ENCODE data around the gene KLF2. TPM values are rescaled to one million over a fixed set of nuclear protein-coding genes. Genes with fewer than 3 reads are reported as not detected.

The KLF2 gene
- total RNA-seq, 1 experiment from 2014 or later = 0.77 TPM

GRCh38 chr19:16373989-16374388 is 49.4 kb downstream of the KLF2 start:
- Histone ChIP-seq H3K4me1 (no peaks in the 10 kb centered on the region), H3K4me3 (ENCODE audit: low read depth, low read length) (no peak overlapping the region), H3K27me3 (replicated peaks; ENCODE audit: control insufficient read depth, insufficient read depth, low read length) (no peaks in the 10 kb centered on the region), H3K36me3 (ENCODE audit: control insufficient read depth, insufficient read depth, low read length) (peaks cover 9% of the 10 kb centered on the region), H3K9me3 (no peaks in the 10 kb centered on the region)
- no peaks in the 10 kb centered on the region for H3K27me3 Mint-ChIP-seq (ENCODE audit: insufficient read depth, unreplicated experiment)
- no TSS peak for BruUV-seq (replicated peaks)
- no peak overlapping the region for H3K4me3 Mint-ChIP-seq (ENCODE audit: unreplicated experiment)
- no peaks in the 10 kb centered on the region for H3K9me3 Mint-ChIP-seq (ENCODE audit: unreplicated experiment)
- H3K4me1 Mint-ChIP-seq (ENCODE audit: low read depth, unreplicated experiment) = no peaks in the 10 kb centered on the region
- peaks cover 36% of the 10 kb centered on the region for H3K36me3 Mint-ChIP-seq (ENCODE audit: insufficient read depth, unreplicated experiment)
- POLR2A ChIA-PET = interaction anchor here (0.6 kb wide), 1 partner anchor 120 kb away, joined by 9 read pairs; no protein-coding TSS in a partner anchor
- intact Hi-C loops (cut with micrococcal nuclease; ENCODE audit: unreplicated experiment) = no loop called here
- no peak for TF ChIP-seq CTCF (IDR thresholded peaks at IDR 0.05; ENCODE audit: insufficient read depth in 1 of 2, low read depth in 1 of 2, low read length in 1 of 2, severe bottlenecking in 1 of 2, unreplicated experiment in 1 of 2)
- no peak for DNase-seq
- no peak overlapping the region for H3K27ac Mint-ChIP-seq (ENCODE audit: unreplicated experiment)
- CTCF ChIA-PET = no interaction called here

- peaks cover 36% of the 10 kb centered on the region for H3K36me3 Mint-ChIP-seq (ENCODE audit: insufficient read depth, unreplicated experiment)
- H3K4me1 Mint-ChIP-seq (ENCODE audit: low read depth, unreplicated experiment) = no peaks in the 10 kb centered on the region
- ChIA-PET POLR2A (no interaction called here), CTCF (no interaction called here)
- H3K36me3 ChIP-seq (ENCODE audit: control insufficient read depth, insufficient read depth, low read length) = peaks cover 9% of the 10 kb centered on the region
- no peak overlapping the region for H3K4me3 ChIP-seq (ENCODE audit: low read depth, low read length)
- H3K9me3 Mint-ChIP-seq (ENCODE audit: unreplicated experiment) = no peaks in the 10 kb centered on the region
- DNase-seq = no peak
- H3K4me1 ChIP-seq = no peaks in the 10 kb centered on the region
- H3K9me3 ChIP-seq = no peaks in the 10 kb centered on the region
- TF ChIP-seq CTCF (IDR thresholded peaks at IDR 0.05; ENCODE audit: insufficient read depth in 1 of 2, low read depth in 1 of 2, low read length in 1 of 2, severe bottlenecking in 1 of 2, unreplicated experiment in 1 of 2) = no peak
- no TSS peak for BruUV-seq (replicated peaks)
- no peaks in the 10 kb centered on the region for H3K27me3 ChIP-seq (replicated peaks; ENCODE audit: control insufficient read depth, insufficient read depth, low read length)
- no peak overlapping the region for H3K27ac Mint-ChIP-seq (ENCODE audit: unreplicated experiment)
- H3K4me3 Mint-ChIP-seq (ENCODE audit: unreplicated experiment) = no peak overlapping the region
- intact Hi-C loops (cut with micrococcal nuclease; ENCODE audit: unreplicated experiment) = no loop called here
- no peaks in the 10 kb centered on the region for H3K27me3 Mint-ChIP-seq (ENCODE audit: insufficient read depth, unreplicated experiment)
Observed at GRCh38 chr19:16374436-16374835, 49.8 kb downstream of the KLF2 start.

GRCh38 chr19:16375157-16375935 is 50.7 kb downstream of the KLF2 start:
- no peak for DNase-seq
- no peak for TF ChIP-seq CTCF (IDR thresholded peaks at IDR 0.05; ENCODE audit: insufficient read depth in 1 of 2, low read depth in 1 of 2, low read length in 1 of 2, severe bottlenecking in 1 of 2, unreplicated experiment in 1 of 2)
- Histone ChIP-seq H3K4me3 (ENCODE audit: low read depth, low read length) (no peak overlapping the region), H3K4me1 (no peaks in the 10 kb centered on the region), H3K27me3 (replicated peaks; ENCODE audit: control insufficient read depth, insufficient read depth, low read length) (no peaks in the 10 kb centered on the region), H3K9me3 (no peaks in the 10 kb centered on the region), H3K36me3 (ENCODE audit: control insufficient read depth, insufficient read depth, low read length) (peaks cover 9% of the 10 kb centered on the region)
- ChIA-PET CTCF (interaction anchor here (1.5 kb wide), 1 partner anchor 11 kb away, joined by 6 read pairs; no protein-coding TSS in a partner anchor), POLR2A (no interaction called here)
- Mint-ChIP-seq H3K4me1 (ENCODE audit: low read depth, unreplicated experiment) (no peaks in the 10 kb centered on the region), H3K9me3 (ENCODE audit: unreplicated experiment) (no peaks in the 10 kb centered on the region), H3K4me3 (ENCODE audit: unreplicated experiment) (no peak overlapping the region), H3K36me3 (ENCODE audit: insufficient read depth, unreplicated experiment) (peaks cover 34% of the 10 kb centered on the region), H3K27ac (ENCODE audit: unreplicated experiment) (no peak overlapping the region), H3K27me3 (ENCODE audit: insufficient read depth, unreplicated experiment) (no peaks in the 10 kb centered on the region)
- intact Hi-C loops (cut with micrococcal nuclease; ENCODE audit: unreplicated experiment) = no loop called here
- BruUV-seq (replicated peaks) = no TSS peak
